Neural cell (in vitro differentiated cells): ENCODE data around the gene DSCAML1.

Experiments used
- CTCF ChIP-seq: fragments of 450-650 bp; IDR thresholded peaks from 2 replicates; pipeline ENCODE4 v1.5.1; 2014; ENCODE audit warnings: antibody characterized with exemption, mild to moderate bottlenecking, moderate library complexity; ENCODE audit not compliant: poor library complexity, severe bottlenecking
- EP300 ChIP-seq: fragments of 450-650 bp; conservative IDR thresholded peaks from 2 replicates; pipeline ENCODE4 v1.6.1; 2014; ENCODE audit warnings: antibody characterized with exemption, mild to moderate bottlenecking, moderate library complexity; ENCODE audit not compliant: poor library complexity, severe bottlenecking
- EZH2 ChIP-seq: fragments of 200-600, 300-800 bp; shearing (Covaris generic), sonication (generic); IDR thresholded peaks from 2 replicates; pipeline ENCODE4 v1.6.1; 2014; ENCODE audit warnings: antibody characterized with exemption, low read length, borderline replicate concordance, mild to moderate bottlenecking; ENCODE audit not compliant: insufficient read depth, poor library complexity, severe bottlenecking
- POLR2AphosphoS5 ChIP-seq: IDR thresholded peaks from 2 replicates; pipeline ENCODE4 v1.6.1; 2012
- RAD21 ChIP-seq: fragments of 450-650 bp; conservative IDR thresholded peaks from 2 replicates; pipeline ENCODE4 v1.6.1; 2014; ENCODE audit warnings: antibody characterized with exemption, mild to moderate bottlenecking, moderate library complexity
- SMC3 ChIP-seq: fragments of 450-650 bp; conservative IDR thresholded peaks from 2 replicates; pipeline ENCODE4 v1.6.1; 2014; ENCODE audit warnings: antibody characterized with exemption, mild to moderate bottlenecking, moderate library complexity; ENCODE audit not compliant: poor library complexity
- TAF1 ChIP-seq: IDR thresholded peaks from 2 replicates; pipeline ENCODE4 v1.6.1; 2012; ENCODE audit warnings: low read depth
- TF ChIP-seq, protein P1 (sequence below): IDR thresholded peaks from 2 replicates; pipeline ENCODE4 v1.6.1; 2012; ENCODE audit warnings: borderline replicate concordance

DNA sequence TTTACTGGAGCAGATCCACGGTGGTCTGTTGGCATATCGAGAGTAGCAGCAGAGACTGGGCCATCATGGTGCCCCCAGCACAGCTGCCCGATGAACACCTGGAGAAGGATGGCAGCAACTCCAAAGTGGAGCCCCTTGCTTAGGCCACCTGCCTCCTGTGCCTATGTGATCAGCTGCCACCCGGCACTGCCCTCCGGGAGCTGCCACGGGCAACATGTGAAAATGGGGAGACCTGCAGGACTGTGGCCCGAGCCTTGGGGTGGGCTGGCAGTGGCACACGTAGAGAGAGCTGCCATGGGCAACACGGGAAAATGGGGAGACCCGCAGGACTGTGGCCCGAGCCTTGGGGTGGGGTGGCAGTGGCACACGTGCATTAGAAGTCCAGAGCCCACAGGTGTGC, 24.4 kb upstream of the DSCAML1 start:
- no peak for TF ChIP-seq SMC3
- no peak for TF ChIP-seq CTCF
- TF ChIP-seq RAD21 = no peak
- TF ChIP-seq POLR2AphosphoS5 = no peak
- TF ChIP-seq EZH2 = no peak
- TF ChIP-seq TAF1 = no peak
- TF ChIP-seq, protein P1, sequence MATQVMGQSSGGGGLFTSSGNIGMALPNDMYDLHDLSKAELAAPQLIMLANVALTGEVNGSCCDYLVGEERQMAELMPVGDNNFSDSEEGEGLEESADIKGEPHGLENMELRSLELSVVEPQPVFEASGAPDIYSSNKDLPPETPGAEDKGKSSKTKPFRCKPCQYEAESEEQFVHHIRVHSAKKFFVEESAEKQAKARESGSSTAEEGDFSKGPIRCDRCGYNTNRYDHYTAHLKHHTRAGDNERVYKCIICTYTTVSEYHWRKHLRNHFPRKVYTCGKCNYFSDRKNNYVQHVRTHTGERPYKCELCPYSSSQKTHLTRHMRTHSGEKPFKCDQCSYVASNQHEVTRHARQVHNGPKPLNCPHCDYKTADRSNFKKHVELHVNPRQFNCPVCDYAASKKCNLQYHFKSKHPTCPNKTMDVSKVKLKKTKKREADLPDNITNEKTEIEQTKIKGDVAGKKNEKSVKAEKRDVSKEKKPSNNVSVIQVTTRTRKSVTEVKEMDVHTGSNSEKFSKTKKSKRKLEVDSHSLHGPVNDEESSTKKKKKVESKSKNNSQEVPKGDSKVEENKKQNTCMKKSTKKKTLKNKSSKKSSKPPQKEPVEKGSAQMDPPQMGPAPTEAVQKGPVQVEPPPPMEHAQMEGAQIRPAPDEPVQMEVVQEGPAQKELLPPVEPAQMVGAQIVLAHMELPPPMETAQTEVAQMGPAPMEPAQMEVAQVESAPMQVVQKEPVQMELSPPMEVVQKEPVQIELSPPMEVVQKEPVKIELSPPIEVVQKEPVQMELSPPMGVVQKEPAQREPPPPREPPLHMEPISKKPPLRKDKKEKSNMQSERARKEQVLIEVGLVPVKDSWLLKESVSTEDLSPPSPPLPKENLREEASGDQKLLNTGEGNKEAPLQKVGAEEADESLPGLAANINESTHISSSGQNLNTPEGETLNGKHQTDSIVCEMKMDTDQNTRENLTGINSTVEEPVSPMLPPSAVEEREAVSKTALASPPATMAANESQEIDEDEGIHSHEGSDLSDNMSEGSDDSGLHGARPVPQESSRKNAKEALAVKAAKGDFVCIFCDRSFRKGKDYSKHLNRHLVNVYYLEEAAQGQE = no peak
- no peak for TF ChIP-seq EP300
